Posterior cingulate gyrus (tissue), 11 donors: ENCODE measurements around the gene MBD3L5.
"Not testable (repeated sequence)": the region's sequence is repeated elsewhere in the genome, so short reads cannot be mapped to it uniquely, and the experiment has no call there.

Experiments used
- DNase-seq, 10 donors: peaks; one replicate each; pipeline versions ENCODE4 v3.0.0 to v3.0.0-alpha.2; 2020 to 2021; ENCODE audit warnings: mixed read lengths in 3 of 10
- intact Hi-C: fragments of 100-400 bp; cut with DNase I; formaldehyde crosslinking; loops from one replicate; pipeline ENCODE4 v1.15.1; 2023

The MBD3L5 gene

GRCh38 chr19:7030278-7030677 is at the start of gene MBD3L5:
MBD3L5 (plus strand) TSS chr19:7030578; CDS start chr19:7030612, 34 bp downstream.
- intact Hi-C loops, DNase-seq: not testable (repeated sequence)

DNA sequence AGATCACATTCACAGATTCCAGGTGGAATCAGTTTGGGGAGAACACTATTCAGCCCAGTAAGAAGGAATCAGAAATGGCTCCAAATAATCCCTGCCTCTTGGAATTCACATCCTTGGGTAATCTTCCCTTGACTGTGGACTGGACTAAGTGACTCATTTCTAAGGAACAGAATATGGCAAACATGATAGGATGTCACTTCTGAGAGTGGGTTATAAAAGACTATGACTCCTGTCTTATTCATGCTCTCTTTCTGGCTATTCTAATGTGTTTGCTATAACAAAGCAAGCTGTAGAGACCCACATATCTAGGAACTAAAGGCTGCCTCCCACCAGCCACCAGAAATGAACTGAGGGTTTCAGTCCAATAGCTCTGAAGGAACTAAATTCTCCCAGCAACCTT is 46.9 kb upstream of the MBD3L5 start:
- intact Hi-C loops: no loop called here
- no peak for DNase-seq

GRCh38 chr19:6987850-6988249 is 42.5 kb upstream of the MBD3L5 start:
- DNase-seq: no peak
- intact Hi-C loops: no loop called here

DNA sequence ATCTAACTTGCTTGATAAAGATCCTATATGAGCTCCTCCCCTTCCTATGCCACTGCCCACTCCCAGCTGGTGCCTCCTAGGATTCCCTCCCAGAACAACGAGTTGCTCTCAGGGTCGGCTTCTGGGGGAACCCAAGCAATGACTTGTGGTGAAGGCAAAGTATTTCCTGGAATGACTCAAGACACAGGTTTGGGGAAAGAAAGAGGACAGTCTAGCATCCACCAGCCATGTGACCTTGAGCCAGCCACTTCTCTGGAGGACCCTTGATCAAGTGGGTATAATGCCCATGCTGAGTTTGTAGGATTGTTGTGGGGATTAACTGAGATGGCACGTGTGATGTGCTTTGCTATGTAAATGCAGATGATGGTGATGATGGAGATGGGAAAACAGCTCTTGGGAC is 42.1 kb upstream of the MBD3L5 start:
- DNase-seq: no peak
- intact Hi-C loops: no loop called here

DNA sequence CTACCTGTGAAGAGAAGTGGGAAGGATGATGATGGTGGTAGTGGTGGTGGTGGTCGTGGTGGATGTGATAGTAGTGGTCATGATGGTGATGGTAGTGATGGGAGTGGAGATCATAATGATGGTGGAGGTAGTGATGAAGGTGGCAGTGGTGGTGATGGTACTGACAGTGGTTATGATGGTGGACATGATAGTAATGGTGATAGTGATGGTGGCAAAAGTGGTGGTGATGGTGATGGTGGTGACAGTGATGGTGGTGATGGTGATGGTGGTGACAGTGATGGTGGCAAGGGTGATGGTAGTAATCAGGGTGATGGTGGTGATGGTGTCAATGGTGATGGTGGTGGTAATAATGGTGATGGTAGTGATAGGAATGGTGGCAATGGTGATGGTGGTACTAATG is 35.3 kb upstream of the MBD3L5 start:
- DNase-seq: no peak
- intact Hi-C loops: no loop called here

GRCh38 chr19:6996810-6997209 is 33.6 kb upstream of the MBD3L5 start:
- intact Hi-C loops: no loop called here
- DNase-seq: no peak

GRCh38 chr19:6997679-6998445 is 32.5 kb upstream of the MBD3L5 start:
- intact Hi-C loops: no loop called here
- no peak for DNase-seq

DNA sequence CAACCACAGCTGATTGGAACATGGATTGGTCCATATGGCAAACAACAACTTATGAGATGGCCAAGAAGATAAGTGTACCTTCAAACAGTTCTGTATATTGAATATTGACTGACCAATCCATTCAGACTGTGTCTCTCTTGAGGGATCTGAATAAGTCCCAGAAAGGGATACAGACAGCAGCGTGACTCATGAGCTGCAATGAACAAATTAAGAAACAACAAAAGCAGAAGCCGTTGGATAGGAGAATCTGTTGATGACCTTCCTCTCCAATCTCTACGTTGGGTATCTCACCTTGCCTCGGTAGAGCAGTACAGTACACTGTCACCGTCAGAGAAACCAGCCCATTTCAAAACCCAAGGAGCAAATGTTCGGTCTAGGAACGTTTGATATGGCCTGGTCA is 30.4 kb upstream of the MBD3L5 start:
- intact Hi-C loops: no loop called here
- peak in 1 of 10 donors; percentile 9 for DNase-seq

DNA sequence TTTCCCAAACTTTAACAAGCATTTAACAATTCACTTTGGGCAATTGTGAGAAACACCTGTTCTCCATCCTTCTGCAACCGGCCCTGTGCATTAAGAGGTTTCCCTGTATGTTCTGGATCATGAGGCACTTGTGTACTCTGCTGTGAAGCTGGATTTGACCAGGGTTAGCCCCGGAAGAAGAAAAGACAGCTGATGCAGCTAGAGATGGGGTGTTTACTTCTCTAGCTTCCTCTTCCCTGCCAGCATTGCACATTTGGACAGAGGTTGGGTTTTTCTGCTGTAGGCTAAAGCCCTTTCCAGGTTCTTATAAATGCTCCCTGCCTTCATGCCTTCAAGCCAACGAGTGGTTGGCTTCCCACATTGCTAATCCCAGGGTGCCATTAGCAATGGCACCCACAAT is 30.0 kb upstream of the MBD3L5 start:
- peak in 1 of 10 donors; percentile 14 for DNase-seq
- intact Hi-C loops: no loop called here

GRCh38 chr19:7000816-7001215 is 29.6 kb upstream of the MBD3L5 start:
- no peak for DNase-seq
- intact Hi-C loops: no loop called here

- peak in 1 of 10 donors; percentile 32 for DNase-seq
- intact Hi-C loops: no loop called here
These were observed 26.0 kb upstream of the MBD3L5 start for GRCh38 chr19:7004313-7004931.

- no peak for DNase-seq
- intact Hi-C loops: no loop called here
These were observed 24.2 kb upstream of the MBD3L5 start for GRCh38 chr19:7006135-7006704.

- peak in 1 of 10 donors; percentile 14 for DNase-seq
- intact Hi-C loops: no loop called here
These were observed 22.5 kb upstream of the MBD3L5 start for GRCh38 chr19:7007859-7008258.

- intact Hi-C loops: no loop called here
- DNase-seq: peak in 1 of 10 donors; percentile 31
These were observed 19.4 kb upstream of the MBD3L5 start for GRCh38 chr19:7010722-7011593.

DNA sequence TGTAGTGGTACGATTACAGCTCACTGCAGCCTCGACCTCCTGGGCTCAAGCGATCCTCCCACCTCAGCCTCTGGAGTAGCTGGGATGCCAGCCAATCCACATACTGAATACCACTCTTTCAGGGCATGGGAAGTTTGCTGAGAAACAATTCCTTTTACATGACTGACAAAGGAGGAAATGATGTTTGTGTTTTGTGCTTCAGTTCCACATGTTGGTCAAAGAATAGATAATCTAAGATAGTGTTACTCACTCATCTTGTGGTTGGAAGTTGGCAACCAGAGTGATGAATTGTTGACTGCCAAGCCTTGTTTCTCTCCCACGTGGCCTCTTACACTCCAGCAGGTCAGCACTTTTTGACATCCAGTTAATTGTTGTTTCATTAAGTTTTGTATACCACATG is 16.7 kb upstream of the MBD3L5 start:
- intact Hi-C loops: no loop called here
- peak in 1 of 10 donors; percentile 24 for DNase-seq

GRCh38 chr19:7018828-7019227 is 11.6 kb upstream of the MBD3L5 start:
- intact Hi-C loops: no loop called here

DNA sequence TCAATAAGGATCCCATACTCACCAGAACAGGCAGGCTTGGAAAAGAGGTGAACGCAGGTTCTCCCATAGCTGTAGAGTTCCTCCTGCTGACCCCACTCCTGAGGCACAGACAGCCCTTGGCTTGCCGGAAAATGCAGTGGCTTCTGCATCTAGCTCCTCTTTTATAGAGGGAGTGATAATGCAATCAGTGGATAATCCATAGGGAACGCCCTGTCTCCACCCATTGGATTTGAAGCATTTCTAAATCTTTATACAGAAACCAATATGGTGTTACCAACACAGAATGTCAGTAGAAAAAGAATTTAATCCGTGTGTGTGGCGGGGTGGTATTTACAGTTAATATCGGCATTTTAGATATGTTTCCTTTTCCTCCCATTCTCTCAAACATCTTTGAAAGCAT is 9.0 kb upstream of the MBD3L5 start, which contains the start of gene MBD3L2B:
MBD3L2B (minus strand) TSS at position 101 of the 400 bp plus-strand sequence; CDS start at position 67, 34 bp downstream.
- intact Hi-C loops, DNase-seq: not testable (repeated sequence)

More at GRCh38 chr19:7018828-7019227, 11.6 kb upstream of the MBD3L5 start:
- peak in 1 of 10 donors; percentile 31 for DNase-seq

DNA sequence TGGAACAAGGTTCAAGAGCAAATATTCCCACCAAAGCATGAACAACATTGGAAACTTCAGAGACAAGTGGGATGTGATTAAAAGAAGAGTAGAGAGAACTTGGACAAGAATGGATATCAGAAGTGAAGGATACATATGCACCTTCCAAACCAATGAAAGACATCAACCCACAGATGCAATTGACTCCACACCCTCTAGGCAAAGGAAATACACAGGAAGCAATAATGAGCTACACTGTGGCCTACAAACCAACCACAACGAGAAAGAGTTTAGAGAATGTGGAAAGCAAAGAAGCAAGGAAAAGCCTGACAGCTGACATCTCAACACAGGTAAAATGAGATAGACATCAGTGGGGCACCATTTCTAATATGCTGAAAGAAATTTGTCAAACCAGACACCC is 1.6 kb upstream of the MBD3L5 start:
- intact Hi-C loops, DNase-seq: not testable (repeated sequence)

GRCh38 chr19:7040079-7040478 is 9.7 kb downstream of the MBD3L5 start, which contains the start of gene MBD3L4:
MBD3L4 (minus strand) TSS chr19:7040179; CDS start chr19:7040144, 35 bp downstream.
- DNase-seq, intact Hi-C loops: not testable (repeated sequence)

DNA sequence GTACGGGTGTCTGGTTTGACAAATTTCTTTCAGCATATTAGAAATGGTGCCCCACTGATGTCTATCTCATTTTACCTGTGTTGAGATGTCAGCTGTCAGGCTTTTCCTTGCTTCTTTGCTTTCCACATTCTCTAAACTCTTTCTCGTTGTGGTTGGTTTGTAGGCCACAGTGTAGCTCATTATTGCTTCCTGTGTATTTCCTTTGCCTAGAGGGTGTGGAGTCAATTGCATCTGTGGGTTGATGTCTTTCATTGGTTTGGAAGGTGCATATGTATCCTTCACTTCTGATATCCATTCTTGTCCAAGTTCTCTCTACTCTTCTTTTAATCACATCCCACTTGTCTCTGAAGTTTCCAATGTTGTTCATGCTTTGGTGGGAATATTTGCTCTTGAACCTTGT is 11.2 kb downstream of the MBD3L5 start:
- DNase-seq, intact Hi-C loops: not testable (repeated sequence)
